B cell (primary cell): ENCODE data around the gene SFMBT2. TPM values are rescaled to one million over a fixed set of nuclear protein-coding genes. Genes with fewer than 3 reads are reported as not detected.
A peak's percentile ranks its signal among the peaks of the same experiment; 100 is the strongest.

Source experiments
- ATAC-seq: fragments of 200-7000 bp; cut with Tn5 transposase; one replicate; pipeline ENCODE4 v1.10.0; 2021; ENCODE audit warnings: low read depth, mild to moderate bottlenecking, moderate number of reproducible peaks, moderate library complexity
- CTCF ChIA-PET: fragments of 350-600 bp; sonication (Branson Sonifier 250); formaldehyde crosslinking; loops from one replicate; lab custom pipeline; 2021; ENCODE audit warnings: antibody characterized with exemption, inconsistent platforms; lab: Charles Lee
- POLR2A ChIA-PET: fragments of 350-600 bp; sonication (Branson Sonifier 250); formaldehyde crosslinking; loops from one replicate; lab custom pipeline; 2021; ENCODE audit warnings: antibody characterized with exemption; lab: Charles Lee
- DNase-seq: peaks from one replicate; pipeline ENCODE4 v3.0.0; 2013
- H2AFZ ChIP-seq: 2 replicates; pipeline ENCODE4 v1.6.1; 2012; ENCODE audit warnings: mild to moderate bottlenecking, low read depth, low read length; ENCODE audit not compliant: insufficient read depth, poor library complexity, severe bottlenecking
- H3K27ac ChIP-seq, 2 donors: 1 replicate in 1 of 2; 2 replicates in 1 of 2; pipeline ENCODE4 v1.5.1; 2012 to 2013; ENCODE audit warnings: low read length in 2 of 2, mild to moderate bottlenecking in 2 of 2, moderate library complexity in 1 of 2
- H3K27me3 ChIP-seq, 4 experiments: fragments of 200-600 bp in 1 of 4; sonication (generic) in 1 of 4; replicated peaks in 1 of 4; 1 replicate in 2 of 4; 2 replicates in 2 of 4; pipeline versions ENCODE4 v1.6.1 to v1.7.0; 2013 to 2016; ENCODE audit warnings: low read length in 3 of 4, mild to moderate bottlenecking in 2 of 4, mixed read lengths in 1 of 4, moderate library complexity in 1 of 4; ENCODE audit not compliant: insufficient read depth in 4 of 4, control insufficient read depth in 3 of 4; ENCODE audit errors: control extremely low read depth in 1 of 4
- H3K36me3 ChIP-seq, 2 experiments: replicated peaks in 1 of 2; 1 replicate in 1 of 2; 2 replicates in 1 of 2; pipeline versions ENCODE4 v1.6.1 to v1.7.1; 2013; ENCODE audit warnings: low read length in 1 of 2; ENCODE audit not compliant: insufficient read depth in 2 of 2, control insufficient read depth in 1 of 2; ENCODE audit errors: control extremely low read depth in 1 of 2, extremely low read depth in 1 of 2
- H3K4me1 ChIP-seq, 2 donors: fragments of 200-600 bp in 1 of 2; sonication (generic) in 1 of 2; 1 replicate in 1 of 2; 2 replicates in 1 of 2; pipeline versions ENCODE4 v1.5.1 to v1.6.1; 2013 to 2017; ENCODE audit warnings: low read length in 2 of 2; ENCODE audit not compliant: control insufficient read depth in 2 of 2, insufficient read depth in 2 of 2
- H3K4me2 ChIP-seq: replicated peaks from 2 replicates; pipeline ENCODE3; 2012; ENCODE audit warnings: mild to moderate bottlenecking, low read depth, low read length; ENCODE audit not compliant: poor library complexity, severe bottlenecking
- H3K4me3 ChIP-seq, 5 experiments: fragments of 200-600 bp in 1 of 5; sonication (generic) in 1 of 5; 1 replicate in 3 of 5; 2 replicates in 2 of 5; pipeline versions ENCODE4 v1.5.1 to v1.7.0; 2011 to 2016; ENCODE audit warnings: low read length in 4 of 5, mild to moderate bottlenecking in 4 of 5, low read depth in 2 of 5, control low read depth in 1 of 5, moderate library complexity in 1 of 5; ENCODE audit not compliant: insufficient read depth in 1 of 5; ENCODE audit errors: control extremely low read depth in 1 of 5, extremely low read depth in 1 of 5
- H3K79me2 ChIP-seq: fragments of 200-600 bp; sonication (generic); one replicate; pipeline ENCODE4 v1.6.0; 2016; ENCODE audit warnings: low read length; ENCODE audit not compliant: control insufficient read depth, insufficient read depth
- H3K9ac ChIP-seq: fragments of 200-600 bp; sonication (generic); 2 replicates; pipeline ENCODE4 v1.6.1; 2017; ENCODE audit warnings: mild to moderate bottlenecking, low read length, moderate library complexity
- H3K9me3 ChIP-seq, 3 donors: one replicate each; pipeline versions ENCODE4 v1.6.1 to v1.7.1; 2013; ENCODE audit warnings: low read length in 2 of 3; ENCODE audit not compliant: control insufficient read depth in 2 of 3, insufficient read depth in 1 of 3; ENCODE audit errors: control extremely low read depth in 1 of 3
- H4K20me1 ChIP-seq: 2 replicates; pipeline ENCODE4 v1.6.0; 2012; ENCODE audit warnings: mild to moderate bottlenecking, low read length; ENCODE audit not compliant: insufficient read depth, control insufficient read depth, poor library complexity, severe bottlenecking
- H3K27ac Mint-ChIP-seq: one replicate; pipeline ENCODE4 v1.8.0; 2021; ENCODE audit warnings: mixed read lengths
- H3K27me3 Mint-ChIP-seq: one replicate; pipeline ENCODE4 v1.8.0; 2021; ENCODE audit warnings: mixed read lengths
- H3K4me1 Mint-ChIP-seq: one replicate; pipeline ENCODE4 v1.8.0; 2021; ENCODE audit warnings: mixed read lengths
- H3K4me3 Mint-ChIP-seq: one replicate; pipeline ENCODE4 v1.8.0; 2021; ENCODE audit warnings: mixed read lengths
- H3K9me3 Mint-ChIP-seq: one replicate; pipeline ENCODE4 v1.8.0; 2022; ENCODE audit warnings: mixed read lengths; ENCODE audit not compliant: insufficient read depth
- EZH2 ChIP-seq: IDR thresholded peaks from 2 replicates; pipeline ENCODE4 v1.6.1; 2012; ENCODE audit warnings: borderline replicate concordance, low read depth, mild to moderate bottlenecking, moderate library complexity, low read length; ENCODE audit not compliant: insufficient read depth, poor library complexity, severe bottlenecking
- WGBS: methylation state at CpG from one replicate; pipeline ENCODE4 v1.1.5; 2013; ENCODE audit warnings: missing lambda C conversion rate; ENCODE audit not compliant: insufficient coverage; 5-methylcytosine and 5-hydroxymethylcytosine counted together
- intact Hi-C: fragments of 100-400 bp; cut with micrococcal nuclease; formaldehyde crosslinking; loops from one replicate; pipeline ENCODE4 v1.10.0; 2022
- polyA plus RNA-seq: library from polyadenylated mRNA; depleted of rRNA; stranded (reverse); fragments of >200 nt; gene quantifications from 2 replicates; pipeline ENCODE4 v1.2.3, GENCODE V29; 2012
- total RNA-seq, 2 donors: library from RNA; stranded (reverse); fragments of 120-200 nt in 1 of 2; gene quantifications; 1 replicate in 1 of 2; 2 replicates in 1 of 2; pipeline versions ENCODE4 v1.2.3 to v1.2.4, GENCODE V29; 2013 to 2022
- TF ChIP-seq, protein P1 (sequence below): fragments of 200-600 bp; IDR thresholded peaks from one replicate; pipeline ENCODE4 v1.8.0; 2022; ENCODE audit warnings: antibody characterized with exemption, mild to moderate bottlenecking

The SFMBT2 gene
- total and polyA plus RNA-seq, 2 donors (not counting 1 experiment from before 2014, with no cell fraction given) = 2.3 to 24.0 TPM

- Mint-ChIP-seq H3K27ac (no peak overlapping the region), H3K27me3 (no peaks in the 10 kb centered on the region), H3K4me1 (peaks cover 8% of the 10 kb centered on the region), H3K4me3 (no peak overlapping the region), H3K9me3 (no peaks in the 10 kb centered on the region)
- H3K4me1 ChIP-seq = no peaks in the 10 kb centered on the region
- intact Hi-C loops = no loop called here
- ATAC-seq (no peak), DNase-seq (no peak)
- WGBS = 94% methylated on average over 5 of the region's 5 CpGs
- no peaks in the 10 kb centered on the region for H3K9me3 ChIP-seq
- TF ChIP-seq, protein P1, sequence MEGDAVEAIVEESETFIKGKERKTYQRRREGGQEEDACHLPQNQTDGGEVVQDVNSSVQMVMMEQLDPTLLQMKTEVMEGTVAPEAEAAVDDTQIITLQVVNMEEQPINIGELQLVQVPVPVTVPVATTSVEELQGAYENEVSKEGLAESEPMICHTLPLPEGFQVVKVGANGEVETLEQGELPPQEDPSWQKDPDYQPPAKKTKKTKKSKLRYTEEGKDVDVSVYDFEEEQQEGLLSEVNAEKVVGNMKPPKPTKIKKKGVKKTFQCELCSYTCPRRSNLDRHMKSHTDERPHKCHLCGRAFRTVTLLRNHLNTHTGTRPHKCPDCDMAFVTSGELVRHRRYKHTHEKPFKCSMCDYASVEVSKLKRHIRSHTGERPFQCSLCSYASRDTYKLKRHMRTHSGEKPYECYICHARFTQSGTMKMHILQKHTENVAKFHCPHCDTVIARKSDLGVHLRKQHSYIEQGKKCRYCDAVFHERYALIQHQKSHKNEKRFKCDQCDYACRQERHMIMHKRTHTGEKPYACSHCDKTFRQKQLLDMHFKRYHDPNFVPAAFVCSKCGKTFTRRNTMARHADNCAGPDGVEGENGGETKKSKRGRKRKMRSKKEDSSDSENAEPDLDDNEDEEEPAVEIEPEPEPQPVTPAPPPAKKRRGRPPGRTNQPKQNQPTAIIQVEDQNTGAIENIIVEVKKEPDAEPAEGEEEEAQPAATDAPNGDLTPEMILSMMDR = no peak
- no peak for TF ChIP-seq EZH2
- peaks cover 30% of the 10 kb centered on the region for H3K79me2 ChIP-seq
- CTCF ChIA-PET = no interaction called here
- no peaks in the 10 kb centered on the region for H3K27me3 ChIP-seq
- no peaks in the 10 kb centered on the region for H4K20me1 ChIP-seq
- no peak overlapping the region for H3K9ac ChIP-seq
- no peak overlapping the region for H3K27ac ChIP-seq
- H2AFZ ChIP-seq = no peak overlapping the region
- H3K36me3 ChIP-seq = peaks cover 0 to 16% of the 10 kb centered on the region in 2 experiments
- no peak overlapping the region for H3K4me2 ChIP-seq
- no peak overlapping the region for H3K4me3 ChIP-seq
- POLR2A ChIA-PET = no interaction called here
Measured at GRCh38 chr10:7380704-7381241, 30.1 kb downstream of the SFMBT2 start.

- Histone ChIP-seq H3K9me3 (peaks cover 0 to 5% (median 5%) of the 10 kb centered on the region in 3 donors), H4K20me1 (no peaks in the 10 kb centered on the region), H3K79me2 (peaks cover 20% of the 10 kb centered on the region), H3K9ac (no peak overlapping the region), H3K36me3 (peaks cover 0 to 20% of the 10 kb centered on the region in 2 experiments), H3K4me2 (no peak overlapping the region), H2AFZ (no peak overlapping the region), H3K4me1 (peaks cover 5 to 6% of the 10 kb centered on the region in 2 donors), H3K27me3 (no peaks in the 10 kb centered on the region), H3K4me3 (no peak overlapping the region), H3K27ac (no peak overlapping the region)
- ChIA-PET CTCF (interaction anchor here (1.0 kb wide), 1 partner anchor 9 kb away, joined by 3 read pairs; no protein-coding TSS in a partner anchor), POLR2A (interaction anchor here (0.6 kb wide), 1 partner anchor 16 kb away, joined by 3 read pairs; no protein-coding TSS in a partner anchor)
- ATAC-seq (no peak), DNase-seq (no peak)
- TF ChIP-seq, protein P1 = no peak
- no peak for TF ChIP-seq EZH2
- Mint-ChIP-seq H3K27me3 (no peaks in the 10 kb centered on the region), H3K4me3 (no peak overlapping the region), H3K9me3 (peaks cover under 1% of the 10 kb centered on the region), H3K4me1 (peaks cover 16% of the 10 kb centered on the region), H3K27ac (peak overlapping the region; percentile 55)
- intact Hi-C loops = no loop called here
- WGBS = 87% methylated on average over 4 of the region's 8 CpGs
Measured at GRCh38 chr10:7378602-7379403, 32.0 kb downstream of the SFMBT2 start.
